ENCODE data around the gene SPINT1.

- TF ChIP-seq FOXK2 (IDR thresholded peaks at IDR 0.05) (no peak), SUZ12 (IDR thresholded peaks at IDR 0.05) (no peak), ZNF384 (IDR thresholded peaks at IDR 0.05) (no peak), HDGF (IDR thresholded peaks at IDR 0.05; ENCODE audit: borderline replicate concordance) (no peak), FOXM1 (IDR thresholded peaks at IDR 0.05; ENCODE audit: borderline replicate concordance) (no peak)
These were observed 18.0 kb upstream of the SPINT1 start for GRCh38 chr15:40825661-40826422.

Measured in HEK293T (cell line).